ENCODE results near the gene DPH7. TPM values are rescaled to one million over a fixed set of nuclear protein-coding genes. Genes with fewer than 3 reads are reported as not detected.

Gene DPH7
- total and polyA plus RNA-seq, 11 donors = 12.6 to 23.7 (median 16.7) TPM

DNA sequence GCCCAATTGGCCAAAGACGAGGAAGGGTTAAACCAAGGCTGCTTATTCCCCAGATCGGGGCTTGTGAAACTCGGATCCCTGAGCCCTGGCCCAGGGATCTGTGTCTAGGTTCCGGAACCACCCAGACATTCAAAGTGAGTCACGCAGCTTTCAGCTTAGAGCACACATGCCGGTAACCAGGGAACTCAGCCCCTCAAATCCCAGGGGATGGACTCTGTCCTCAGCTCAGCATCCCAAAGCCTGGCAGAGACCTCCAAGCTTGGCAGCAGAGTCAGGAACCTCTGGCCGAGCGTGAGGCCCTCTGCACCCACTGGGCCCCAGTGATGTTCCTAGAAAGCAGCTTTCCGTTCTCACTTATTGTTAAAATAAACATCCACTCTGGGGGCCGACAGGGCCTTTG is 33.6 kb downstream of the DPH7 start:
- DNase-seq (no peak), ATAC-seq (no peak)
- Histone ChIP-seq H3K36me3 (peaks cover 0 to 26% (median 14%) of the 10 kb centered on the region in 9 donors), H3K27me3 (no peaks in the 10 kb centered on the region), H3K9me3 (peaks cover 0 to 6% (median 0%) of the 10 kb centered on the region in 12 donors), H3K4me3 (no peak overlapping the region), H3K27ac (peak overlapping the region in 1 of 12 donors; percentile 5), H3K4me1 (peaks cover 0 to 25% (median 7%) of the 10 kb centered on the region in 12 donors)
- TF ChIP-seq POLR2A (IDR thresholded peaks at IDR 0.05) = no peak
- TF ChIP-seq, protein P1, sequence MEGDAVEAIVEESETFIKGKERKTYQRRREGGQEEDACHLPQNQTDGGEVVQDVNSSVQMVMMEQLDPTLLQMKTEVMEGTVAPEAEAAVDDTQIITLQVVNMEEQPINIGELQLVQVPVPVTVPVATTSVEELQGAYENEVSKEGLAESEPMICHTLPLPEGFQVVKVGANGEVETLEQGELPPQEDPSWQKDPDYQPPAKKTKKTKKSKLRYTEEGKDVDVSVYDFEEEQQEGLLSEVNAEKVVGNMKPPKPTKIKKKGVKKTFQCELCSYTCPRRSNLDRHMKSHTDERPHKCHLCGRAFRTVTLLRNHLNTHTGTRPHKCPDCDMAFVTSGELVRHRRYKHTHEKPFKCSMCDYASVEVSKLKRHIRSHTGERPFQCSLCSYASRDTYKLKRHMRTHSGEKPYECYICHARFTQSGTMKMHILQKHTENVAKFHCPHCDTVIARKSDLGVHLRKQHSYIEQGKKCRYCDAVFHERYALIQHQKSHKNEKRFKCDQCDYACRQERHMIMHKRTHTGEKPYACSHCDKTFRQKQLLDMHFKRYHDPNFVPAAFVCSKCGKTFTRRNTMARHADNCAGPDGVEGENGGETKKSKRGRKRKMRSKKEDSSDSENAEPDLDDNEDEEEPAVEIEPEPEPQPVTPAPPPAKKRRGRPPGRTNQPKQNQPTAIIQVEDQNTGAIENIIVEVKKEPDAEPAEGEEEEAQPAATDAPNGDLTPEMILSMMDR (IDR thresholded peaks at IDR 0.05) = no peak
- intact Hi-C loops (cut with DNase I) = no loop called here
- WGBS, 4 donors = 71 to 91% (median 79%) methylated on average over 10 of the region's 10 CpGs

DNA sequence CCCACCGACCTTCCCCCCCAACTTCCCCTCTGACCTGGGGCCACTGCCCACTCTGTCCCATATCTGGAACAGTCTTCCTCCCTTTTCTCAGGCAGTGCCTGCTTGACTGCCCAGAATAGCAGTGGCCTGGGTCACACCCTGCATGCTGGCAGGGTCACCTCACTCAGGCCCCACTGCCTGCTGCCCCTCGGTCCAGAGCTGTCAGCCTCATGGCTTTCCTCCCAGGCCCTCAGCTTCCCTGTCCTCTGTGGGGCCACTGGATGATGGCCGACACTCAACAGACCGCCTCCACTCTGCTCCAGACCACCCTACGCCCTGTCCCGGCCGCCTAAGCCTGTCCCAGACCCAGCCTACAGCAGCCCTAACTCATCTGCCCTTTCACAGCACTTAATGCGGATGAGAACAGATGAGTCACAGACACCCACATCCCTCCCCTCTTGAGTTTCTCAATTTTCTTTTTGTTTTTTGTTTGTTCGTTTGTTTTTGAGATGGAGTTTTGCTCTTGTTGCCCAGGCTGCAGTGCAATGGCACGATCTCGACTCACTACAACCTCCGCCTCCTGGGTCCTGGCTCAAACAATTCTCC is 34.5 kb downstream of the DPH7 start:
- TF ChIP-seq, protein P1 (IDR thresholded peaks at IDR 0.05) = no peak
- TF ChIP-seq POLR2A (IDR thresholded peaks at IDR 0.05) = no peak
- peaks cover 0 to 17% (median 3%) of the 10 kb centered on the region in 12 donors for H3K4me1 ChIP-seq
- H3K27me3 ChIP-seq = no peaks in the 10 kb centered on the region
- H3K27ac ChIP-seq = no peak overlapping the region
- peaks cover 0 to 6% (median 0%) of the 10 kb centered on the region in 12 donors for H3K9me3 ChIP-seq
- peak in 3 of 4 donors; percentile 5 to 29 (median 10) for ATAC-seq
- no peak overlapping the region for H3K4me3 ChIP-seq
- peaks cover 0 to 35% (median 17%) of the 10 kb centered on the region in 9 donors for H3K36me3 ChIP-seq
- DNase-seq = peak in 1 of 5 donors; percentile 47
- 82 to 89% (median 87%) methylated on average over 12 of the region's 12 CpGs for WGBS, 4 donors
- intact Hi-C loops (cut with DNase I) = no loop called here

DNA sequence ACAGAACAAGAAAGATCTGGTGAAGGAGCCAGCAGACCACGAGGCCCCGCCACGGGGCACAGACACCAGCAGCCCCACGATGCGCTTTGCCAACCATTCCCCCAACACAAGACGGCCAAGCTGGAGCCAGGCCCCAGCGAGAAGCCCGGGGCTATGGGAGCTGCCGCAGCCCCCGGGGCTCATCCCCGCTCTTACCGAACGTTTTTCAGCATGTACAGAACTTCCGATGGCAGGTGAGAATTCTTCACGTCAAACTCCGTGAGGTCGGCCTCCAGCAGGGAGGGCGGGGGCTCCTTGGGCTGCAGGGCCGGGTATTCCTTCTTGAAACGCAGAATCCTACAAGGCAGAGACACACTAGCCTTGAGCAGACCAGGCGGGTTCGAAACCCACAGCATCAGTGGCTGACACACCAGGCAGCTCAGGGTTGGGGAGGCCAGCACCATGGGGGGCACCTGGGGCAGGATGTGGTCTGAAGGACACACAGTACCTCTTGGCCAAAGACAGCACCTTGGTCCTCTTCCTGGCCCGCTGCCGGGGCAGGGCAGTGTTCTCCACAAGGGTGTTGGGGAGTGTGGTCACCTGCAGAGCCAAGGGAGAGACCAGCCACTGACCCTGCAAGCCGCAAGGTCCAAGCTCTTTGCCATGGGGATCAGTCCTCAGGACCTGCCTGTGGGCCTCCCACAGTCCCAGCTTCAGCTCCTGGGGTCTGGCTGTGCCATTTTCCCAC is 35.3 kb downstream of the DPH7 start:
- H3K4me3 ChIP-seq = no peak overlapping the region
- ATAC-seq = no peak
- intact Hi-C loops (cut with DNase I) = no loop called here
- H3K27ac ChIP-seq = no peak overlapping the region
- H3K9me3 ChIP-seq = peaks cover 0 to 6% (median 0%) of the 10 kb centered on the region in 12 donors
- no peak for TF ChIP-seq POLR2A (IDR thresholded peaks at IDR 0.05)
- peaks cover 0 to 35% (median 18%) of the 10 kb centered on the region in 9 donors for H3K36me3 ChIP-seq
- no peaks in the 10 kb centered on the region for H3K27me3 ChIP-seq
- peak in 1 of 5 donors; percentile 48 for DNase-seq
- peaks cover 0 to 9% (median 0%) of the 10 kb centered on the region in 12 donors for H3K4me1 ChIP-seq
- WGBS, 4 donors = 93 to 97% (median 95%) methylated on average over 23 to 25 of the region's 25 CpGs

DNA sequence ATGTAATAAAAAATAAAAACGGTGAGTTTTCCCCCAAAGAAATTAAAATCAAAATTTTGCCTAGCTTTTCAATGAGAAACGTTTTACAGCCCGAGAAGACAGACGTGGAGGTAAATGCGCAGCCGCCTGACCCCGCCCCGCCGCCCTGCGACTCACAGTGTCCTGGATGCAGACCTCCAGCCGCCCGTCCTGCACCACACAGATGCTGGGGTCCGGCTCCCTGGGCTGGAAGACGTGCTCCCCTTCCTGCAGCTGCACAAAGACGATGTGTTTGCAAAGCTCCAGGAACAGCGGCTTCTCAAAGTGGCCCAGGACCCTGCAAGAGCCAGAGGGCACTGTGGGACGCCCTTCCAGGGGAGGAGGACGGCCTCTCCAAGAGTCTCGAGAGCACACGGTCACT is 36.2 kb downstream of the DPH7 start:
- peaks cover 0 to 6% (median 0%) of the 10 kb centered on the region in 12 donors for H3K9me3 ChIP-seq
- TF ChIP-seq POLR2A (IDR thresholded peaks at IDR 0.05) = no peak
- TF ChIP-seq, protein P1 (IDR thresholded peaks at IDR 0.05) = no peak
- intact Hi-C loops (cut with DNase I) = no loop called here
- H3K4me3 ChIP-seq = no peak overlapping the region
- ATAC-seq = no peak
- no peak overlapping the region for H3K27ac ChIP-seq
- peak in 1 of 5 donors; percentile 30 for DNase-seq
- H3K4me1 ChIP-seq = peaks cover 0 to 9% (median 0%) of the 10 kb centered on the region in 12 donors
- no peaks in the 10 kb centered on the region for H3K27me3 ChIP-seq
- peaks cover 0 to 36% (median 19%) of the 10 kb centered on the region in 9 donors for H3K36me3 ChIP-seq
- WGBS, 4 donors = 90 to 93% (median 93%) methylated on average over 19 to 20 of the region's 20 CpGs
